H1 (cell line): ENCODE measurements around the gene TOP3B. TPM values are rescaled to one million over a fixed set of nuclear protein-coding genes. Genes with fewer than 3 reads are reported as not detected.

ENCODE experiments used
- CTCF ChIA-PET: fragments of 300-600 bp; sonication (Branson Sonifier 250); formaldehyde crosslinking; loops from one replicate; lab custom pipeline; 2021; ENCODE audit not compliant: partially characterized antibody; lab: Charles Lee
- POLR2A ChIA-PET: fragments of 300-600 bp; sonication (Branson Sonifier 250); formaldehyde crosslinking; loops from one replicate; lab custom pipeline; 2021; ENCODE audit warnings: inconsistent platforms; ENCODE audit not compliant: partially characterized antibody; lab: Charles Lee
- DNase-seq, 2 experiments: peaks; one replicate each; pipeline versions ENCODE4 v3.0.0 to v3.0.0-alpha.2; 2010 to 2022; ENCODE audit warnings: low spot score in 2 of 2, low read depth in 1 of 2, mixed read lengths in 1 of 2
- FAIRE-seq: peaks from 2 replicates; lab custom pipeline; 2011; peaks lifted over from hg19 to GRCh38; lab: Jason Lieb, UNC
- H2AFZ ChIP-seq: 2 replicates; pipeline ENCODE4 v1.8.1; 2012; ENCODE audit warnings: low read length, inconsistent platforms
- H2AK5ac ChIP-seq: 2 replicates; pipeline ENCODE4 v1.6.1; 2013; ENCODE audit warnings: low read depth, low read length
- H2BK120ac ChIP-seq: replicated peaks from 2 replicates; pipeline ENCODE3; 2013; ENCODE audit warnings: low read depth, low read length, inconsistent platforms
- H2BK12ac ChIP-seq: 2 replicates; pipeline ENCODE4 v1.6.1; 2013; ENCODE audit warnings: low read depth, low read length
- H2BK15ac ChIP-seq: 2 replicates; pipeline ENCODE4 v1.6.1; 2013; ENCODE audit warnings: low read length
- H2BK20ac ChIP-seq: 2 replicates; pipeline ENCODE4 v1.6.1; 2013; ENCODE audit warnings: low read length
- H2BK5ac ChIP-seq: 2 replicates; pipeline ENCODE4 v1.6.1; 2013; ENCODE audit warnings: low read depth, low read length
- H3K14ac ChIP-seq: 2 replicates; pipeline ENCODE4 v1.6.1; 2013; ENCODE audit warnings: inconsistent platforms; ENCODE audit not compliant: insufficient read length
- H3K18ac ChIP-seq: 2 replicates; pipeline ENCODE4 v1.6.1; 2013; ENCODE audit warnings: low read length; ENCODE audit errors: extremely low read depth
- H3K23ac ChIP-seq: 2 replicates; pipeline ENCODE4 v1.6.1; 2013; ENCODE audit warnings: inconsistent platforms; ENCODE audit not compliant: insufficient read length
- H3K23me2 ChIP-seq: 2 replicates; pipeline ENCODE4 v1.6.1; 2013; ENCODE audit warnings: low read depth, low read length
- H3K27ac ChIP-seq: 2 replicates; pipeline ENCODE4 v1.6.1; 2011; ENCODE audit warnings: low read depth, low read length, inconsistent platforms
- H3K27me3 ChIP-seq, 4 experiments: replicated peaks in 1 of 4; 1 replicate in 1 of 4; 2 replicates in 3 of 4; pipeline versions ENCODE4 v1.6.1 to v1.8.1; 2011 to 2013; ENCODE audit warnings: low read length in 3 of 4, mild to moderate bottlenecking in 3 of 4, inconsistent platforms in 2 of 4, mixed read lengths in 2 of 4, moderate library complexity in 1 of 4; ENCODE audit not compliant: control insufficient read depth in 3 of 4, insufficient read depth in 3 of 4; ENCODE audit errors: extremely low read depth in 1 of 4
- H3K36me3 ChIP-seq, 4 experiments: 2 replicates each; pipeline versions ENCODE4 v1.6.1 to v1.8.1; 2011 to 2013; ENCODE audit warnings: mild to moderate bottlenecking in 4 of 4, low read length in 3 of 4, moderate library complexity in 2 of 4, control low read depth in 1 of 4, inconsistent platforms in 1 of 4; ENCODE audit not compliant: insufficient read depth in 4 of 4, control insufficient read depth in 2 of 4
- H3K4ac ChIP-seq: replicated peaks from 2 replicates; pipeline ENCODE3; 2013; ENCODE audit warnings: low read length, low read depth, mixed read lengths, inconsistent platforms; ENCODE audit not compliant: insufficient read length
- H3K4me1 ChIP-seq, 4 experiments: replicated peaks in 1 of 4; 1 replicate in 1 of 4; 2 replicates in 3 of 4; pipeline versions ENCODE4 v1.6.1 to v1.8.1; 2011 to 2013; ENCODE audit warnings: low read length in 3 of 4, inconsistent platforms in 2 of 4, mixed read lengths in 1 of 4; ENCODE audit not compliant: insufficient read depth in 4 of 4, control insufficient read depth in 3 of 4
- H3K4me2 ChIP-seq, 2 experiments: 2 replicates each; pipeline versions ENCODE4 v1.6.1 to v1.8.1; 2011 to 2013; ENCODE audit warnings: low read depth in 2 of 2, low read length in 2 of 2, control low read depth in 1 of 2, inconsistent platforms in 1 of 2, mild to moderate bottlenecking in 1 of 2; ENCODE audit not compliant: insufficient read depth in 1 of 2
- H3K4me3 ChIP-seq, 4 experiments: fragments of 200-600, 300-600 bp in 1 of 4; sonication (generic), shearing (Covaris generic), sonication (Bioruptor Twin) in 1 of 4; 2 replicates each; pipeline versions ENCODE4 v1.5.1 to v1.8.1; 2011 to 2016; ENCODE audit warnings: low read length in 4 of 4, low read depth in 3 of 4, control low read depth in 2 of 4, inconsistent platforms in 2 of 4, mild to moderate bottlenecking in 2 of 4, mixed read lengths in 1 of 4, moderate library complexity in 1 of 4; ENCODE audit not compliant: insufficient read depth in 2 of 4; ENCODE audit errors: extremely low read depth in 1 of 4
- H3K56ac ChIP-seq: replicated peaks from 2 replicates; pipeline ENCODE3; 2013; ENCODE audit warnings: low read depth, mild to moderate bottlenecking, mixed read lengths, low read length, inconsistent platforms; ENCODE audit not compliant: insufficient read length
- H3K79me1 ChIP-seq: 2 replicates; pipeline ENCODE4 v1.6.1; 2013; ENCODE audit warnings: low read depth, low read length, control low read depth
- H3K79me2 ChIP-seq, 2 experiments: 2 replicates each; pipeline versions ENCODE4 v1.6.1 to v1.8.1; 2012 to 2013; ENCODE audit warnings: low read length in 2 of 2, mild to moderate bottlenecking in 2 of 2, inconsistent platforms in 1 of 2; ENCODE audit not compliant: insufficient read depth in 2 of 2, control insufficient read depth in 1 of 2
- H3K9ac ChIP-seq, 4 experiments: replicated peaks in 1 of 4; 1 replicate in 1 of 4; 2 replicates in 3 of 4; pipeline versions ENCODE4 v1.6.1 to v1.8.1; 2011 to 2013; ENCODE audit warnings: low read depth in 3 of 4, low read length in 3 of 4, control low read depth in 2 of 4, mild to moderate bottlenecking in 2 of 4, moderate library complexity in 2 of 4, inconsistent platforms in 1 of 4; ENCODE audit errors: extremely low read depth in 1 of 4
- H3K9me3 ChIP-seq, 2 experiments: 2 replicates each; pipeline versions ENCODE4 v1.6.1 to v1.8.1; 2012 to 2013; ENCODE audit warnings: mild to moderate bottlenecking in 2 of 2, moderate library complexity in 2 of 2, control low read depth in 1 of 2, inconsistent platforms in 1 of 2, low read depth in 1 of 2, low read length in 1 of 2, mixed read lengths in 1 of 2; ENCODE audit not compliant: insufficient read depth in 2 of 2
- H4K20me1 ChIP-seq, 2 experiments: replicated peaks in 1 of 2; 2 replicates each; pipeline versions ENCODE3 to v1.8.1; 2011 to 2013; ENCODE audit warnings: inconsistent platforms in 2 of 2, low read length in 2 of 2, mild to moderate bottlenecking in 1 of 2; ENCODE audit not compliant: insufficient read depth in 2 of 2, control insufficient read depth in 1 of 2
- H4K5ac ChIP-seq: 2 replicates; pipeline ENCODE4 v1.6.1; 2013; ENCODE audit warnings: low read length, low read depth, mixed read lengths, inconsistent platforms; ENCODE audit not compliant: insufficient read length
- H4K8ac ChIP-seq: 2 replicates; pipeline ENCODE4 v1.8.0; 2013; ENCODE audit warnings: mild to moderate bottlenecking, moderate library complexity, low read length, inconsistent platforms; ENCODE audit not compliant: insufficient read depth; ENCODE audit errors: extremely low read depth
- H4K91ac ChIP-seq: replicated peaks from 2 replicates; pipeline ENCODE3; 2013; ENCODE audit warnings: low read length, mixed read lengths, inconsistent platforms; ENCODE audit not compliant: insufficient read length
- BACH1 ChIP-seq: IDR thresholded peaks from 2 replicates; pipeline ENCODE4 v1.6.1; 2012; ENCODE audit warnings: low read length, improper control_type of control experiment
- CREB1 ChIP-seq: IDR thresholded peaks from 2 replicates; pipeline ENCODE4 v1.6.1; 2012; ENCODE audit warnings: inconsistent platforms
- KDM1A ChIP-seq: fragments of 200-600, 300-600 bp; sonication (generic); IDR thresholded peaks from 2 replicates; pipeline ENCODE4 v1.7.1; 2016; ENCODE audit warnings: mild to moderate bottlenecking, low read length, borderline replicate concordance
- WGBS, 2 experiments: shearing (Covaris generic) in 1 of 2; methylation state at CpG; one replicate each; pipeline versions ENCODE4 v1.1.6 to v1.1.7; 2013 to 2015; ENCODE audit warnings: low lambda C conversion rate in 2 of 2, mixed read lengths in 2 of 2, inconsistent platforms in 1 of 2, low coverage in 1 of 2, missing lambda C conversion rate in 1 of 2; ENCODE audit not compliant: insufficient replicate concordance in 2 of 2, insufficient coverage in 1 of 2, insufficient read length in 1 of 2; ENCODE audit errors: extremely low coverage in 1 of 2, missing lambda C conversion rate in 1 of 2; 5-methylcytosine and 5-hydroxymethylcytosine counted together
- polyA plus RNA-seq, 7 experiments: library from polyadenylated mRNA; depleted of rRNA in 3 of 7; stranded (reverse) in 5 of 7; unstranded in 2 of 7; fragments of >200 nt in 5 of 7; fragments of 200-250 nt in 2 of 7; gene quantifications; 1 replicate in 5 of 7; 2 replicates in 1 of 7; 4 replicates in 1 of 7; pipeline versions ENCODE4 v1.2.1 to v1.2.3, GENCODE V29; 2011 to 2013; ENCODE audit warnings: missing spikeins in 2 of 7, mixed read lengths in 2 of 7
- total RNA-seq: library from RNA; stranded (reverse); fragmentation: NEBNext Ultra II Directional; extraction: Animal tissue kit (Norgen Biotek cat#: 25700); gene quantifications from 2 replicates; pipeline ENCODE4 v1.2.1, GENCODE V29; 2021

Gene TOP3B
- total and polyA plus RNA-seq, 2 of the 8 experiments (the other 6 are each of a cell fraction or from before 2014, with no cell fraction given): 30.4 to 52.8 TPM

GRCh38 chr22:22001664-22002525, 19.3 kb upstream of the TOP3B start:
- FAIRE-seq (no peak), DNase-seq (no peak)
- Histone ChIP-seq H3K23ac (no peak overlapping the region), H4K20me1 (no peaks in the 10 kb centered on the region), H3K4me3 (no peak overlapping the region), H3K56ac (no peak overlapping the region), H2BK15ac (no peak overlapping the region), H2BK120ac (no peak overlapping the region), H2BK12ac (no peak overlapping the region), H2BK5ac (no peak overlapping the region), H4K8ac (no peak overlapping the region), H2AK5ac (no peak overlapping the region), H3K4me1 (no peaks in the 10 kb centered on the region), H3K23me2 (no peaks in the 10 kb centered on the region), H3K14ac (no peak overlapping the region), H3K4ac (no peak overlapping the region), H3K4me2 (no peak overlapping the region), H3K79me2 (no peaks in the 10 kb centered on the region), H3K9ac (no peak overlapping the region), H2BK20ac (no peak overlapping the region), H3K79me1 (no peaks in the 10 kb centered on the region), H3K36me3 (no peaks in the 10 kb centered on the region), H4K91ac (no peak overlapping the region), H3K18ac (no peak overlapping the region), H4K5ac (no peak overlapping the region), H2AFZ (no peak overlapping the region), H3K9me3 (no peaks in the 10 kb centered on the region), H3K27me3 (peaks cover 38 to 89% (median 82%) of the 10 kb centered on the region in 4 experiments), H3K27ac (no peak overlapping the region)
- 97% methylated on average over 2 of the region's 2 CpGs; no CpG with 5 or more reads in 1 of the 2 experiments for WGBS, 2 experiments
- ChIA-PET CTCF (interaction anchor here (0.8 to 1.3 kb wide), 4 partner anchors 8 to 375 kb away, joined by 3 to 4 read pairs (median 3); no protein-coding TSS in a partner anchor), POLR2A (no interaction called here)
- no peak for TF ChIP-seq KDM1A
- no peak for TF ChIP-seq BACH1
- no peak for TF ChIP-seq CREB1
